Neural progenitor cell (in vitro differentiated cells): Measurements from ENCODE around the gene LGALS1.

Source experiments
- EZH2 ChIP-seq: fragments of 200-600 bp; sonication (generic); IDR thresholded peaks from 2 replicates; pipeline ENCODE4 v1.6.1; 2017; ENCODE audit warnings: antibody characterized with exemption, mild to moderate bottlenecking, moderate library complexity
- EZH2phosphoT487 ChIP-seq: fragments of 200-600 bp; sonication (generic); IDR thresholded peaks from 2 replicates; pipeline ENCODE4 v1.6.1; 2017; ENCODE audit warnings: antibody characterized with exemption
- TF ChIP-seq, protein P1 (sequence below): fragments of 200-600 bp; sonication (generic); IDR thresholded peaks from 2 replicates; pipeline ENCODE4 v1.5.1; 2017; ENCODE audit warnings: antibody characterized with exemption, mild to moderate bottlenecking

DNA sequence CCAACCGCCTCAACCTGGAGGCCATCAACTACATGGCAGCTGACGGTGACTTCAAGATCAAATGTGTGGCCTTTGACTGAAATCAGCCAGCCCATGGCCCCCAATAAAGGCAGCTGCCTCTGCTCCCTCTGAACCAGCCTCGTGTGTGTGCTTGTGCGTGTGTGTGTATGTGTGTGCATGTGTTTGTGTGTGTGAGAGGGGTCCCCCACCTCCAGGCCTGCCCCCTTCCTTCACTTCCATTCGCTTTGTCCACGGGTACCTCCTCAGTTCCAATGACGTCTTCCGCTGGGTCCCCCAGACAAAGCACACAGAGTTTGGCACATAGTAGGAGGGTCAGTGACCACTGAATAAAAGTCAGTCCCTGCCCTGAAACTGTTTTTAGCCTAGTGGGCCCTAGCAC is 4.2 kb downstream of the LGALS1 start:
- TF ChIP-seq, protein P1, sequence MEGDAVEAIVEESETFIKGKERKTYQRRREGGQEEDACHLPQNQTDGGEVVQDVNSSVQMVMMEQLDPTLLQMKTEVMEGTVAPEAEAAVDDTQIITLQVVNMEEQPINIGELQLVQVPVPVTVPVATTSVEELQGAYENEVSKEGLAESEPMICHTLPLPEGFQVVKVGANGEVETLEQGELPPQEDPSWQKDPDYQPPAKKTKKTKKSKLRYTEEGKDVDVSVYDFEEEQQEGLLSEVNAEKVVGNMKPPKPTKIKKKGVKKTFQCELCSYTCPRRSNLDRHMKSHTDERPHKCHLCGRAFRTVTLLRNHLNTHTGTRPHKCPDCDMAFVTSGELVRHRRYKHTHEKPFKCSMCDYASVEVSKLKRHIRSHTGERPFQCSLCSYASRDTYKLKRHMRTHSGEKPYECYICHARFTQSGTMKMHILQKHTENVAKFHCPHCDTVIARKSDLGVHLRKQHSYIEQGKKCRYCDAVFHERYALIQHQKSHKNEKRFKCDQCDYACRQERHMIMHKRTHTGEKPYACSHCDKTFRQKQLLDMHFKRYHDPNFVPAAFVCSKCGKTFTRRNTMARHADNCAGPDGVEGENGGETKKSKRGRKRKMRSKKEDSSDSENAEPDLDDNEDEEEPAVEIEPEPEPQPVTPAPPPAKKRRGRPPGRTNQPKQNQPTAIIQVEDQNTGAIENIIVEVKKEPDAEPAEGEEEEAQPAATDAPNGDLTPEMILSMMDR, result no peak
- TF ChIP-seq EZH2, result no peak
- TF ChIP-seq EZH2phosphoT487, result no peak
